GM18519 (cell line): Measurements from ENCODE around the gene JKAMP.
"Not testable (repeated sequence)": the region's sequence is repeated elsewhere in the genome, so short reads cannot be mapped to it uniquely, and the experiment has no call there.

ENCODE experiments used
- ATAC-seq: cut with Tn5 transposase; IDR thresholded peaks from one replicate; pipeline ENCODE4 v1.9.1; 2021; ENCODE audit warnings: mild to moderate bottlenecking, moderate library complexity; ENCODE audit not compliant: unreplicated experiment, low FRiP score

Gene JKAMP, protein sequence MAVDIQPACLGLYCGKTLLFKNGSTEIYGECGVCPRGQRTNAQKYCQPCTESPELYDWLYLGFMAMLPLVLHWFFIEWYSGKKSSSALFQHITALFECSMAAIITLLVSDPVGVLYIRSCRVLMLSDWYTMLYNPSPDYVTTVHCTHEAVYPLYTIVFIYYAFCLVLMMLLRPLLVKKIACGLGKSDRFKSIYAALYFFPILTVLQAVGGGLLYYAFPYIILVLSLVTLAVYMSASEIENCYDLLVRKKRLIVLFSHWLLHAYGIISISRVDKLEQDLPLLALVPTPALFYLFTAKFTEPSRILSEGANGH

DNA sequence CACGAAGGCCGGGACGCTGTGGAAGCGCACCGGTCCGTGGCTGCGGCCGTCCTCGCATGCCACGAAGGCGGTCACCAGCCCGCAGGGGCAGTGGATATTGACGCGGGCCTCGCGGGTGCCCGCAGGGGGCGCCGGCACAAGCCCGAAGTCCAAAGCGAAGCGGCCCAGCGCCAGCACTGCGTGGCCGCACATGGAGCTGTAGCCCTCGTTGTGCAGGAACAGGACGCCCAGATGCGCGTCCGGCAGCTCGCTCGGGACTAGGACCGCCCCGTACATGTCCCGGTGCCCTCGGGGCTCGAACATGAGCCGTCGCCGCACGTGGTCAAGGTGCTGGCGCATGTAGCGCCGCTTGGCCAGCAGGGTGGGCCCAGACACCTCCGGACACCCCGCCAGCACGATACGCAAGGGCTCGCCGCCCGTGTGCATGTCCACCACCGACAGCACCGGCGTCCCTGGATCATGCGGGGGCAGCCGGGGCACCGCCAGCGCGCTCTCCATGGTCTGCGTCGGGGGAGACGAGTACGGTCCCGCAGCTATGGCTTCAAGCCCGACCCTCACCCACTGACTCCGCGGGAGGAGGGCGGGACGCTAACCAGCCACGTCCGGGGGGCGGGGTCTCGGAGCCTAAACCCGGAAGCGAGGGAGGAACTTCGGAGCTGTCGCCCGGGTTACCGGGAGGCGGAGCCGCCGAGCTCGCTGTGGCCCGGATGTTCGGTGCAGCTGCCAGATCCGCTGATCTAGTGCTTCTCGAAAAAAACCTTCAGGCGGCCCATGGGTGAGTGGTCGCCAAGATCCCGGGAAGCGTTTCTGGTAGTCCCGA is at the start of gene JKAMP, which contains the start of gene L3HYPDH:
JKAMP (plus strand) TSS at position 699 of the 820 bp plus-strand sequence; CDS start at position 772, 73 bp downstream.
L3HYPDH (minus strand) TSS at position 590 of the 820 bp plus-strand sequence; CDS start at position 498, 92 bp downstream.
- peak; percentile 73 for ATAC-seq

DNA sequence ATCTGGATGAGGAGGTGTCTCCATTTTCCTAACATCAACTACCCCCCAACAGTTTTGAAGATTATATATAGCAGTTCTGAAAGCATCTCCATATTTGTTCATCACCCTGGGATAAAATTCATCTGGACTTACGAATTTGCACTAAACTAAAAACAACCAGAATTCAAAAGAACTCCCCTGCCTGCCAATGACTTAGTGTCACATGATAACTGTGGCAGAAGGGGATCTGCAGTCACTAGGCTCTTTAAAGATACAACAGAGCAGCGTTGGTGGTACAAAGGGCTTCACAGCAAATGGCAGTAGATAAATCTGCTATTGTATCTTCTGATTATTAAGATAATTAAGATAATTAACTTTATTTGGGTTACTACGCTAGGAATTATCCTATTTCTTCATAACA is 49.2 kb upstream of the JKAMP start:
- ATAC-seq = no peak

DNA sequence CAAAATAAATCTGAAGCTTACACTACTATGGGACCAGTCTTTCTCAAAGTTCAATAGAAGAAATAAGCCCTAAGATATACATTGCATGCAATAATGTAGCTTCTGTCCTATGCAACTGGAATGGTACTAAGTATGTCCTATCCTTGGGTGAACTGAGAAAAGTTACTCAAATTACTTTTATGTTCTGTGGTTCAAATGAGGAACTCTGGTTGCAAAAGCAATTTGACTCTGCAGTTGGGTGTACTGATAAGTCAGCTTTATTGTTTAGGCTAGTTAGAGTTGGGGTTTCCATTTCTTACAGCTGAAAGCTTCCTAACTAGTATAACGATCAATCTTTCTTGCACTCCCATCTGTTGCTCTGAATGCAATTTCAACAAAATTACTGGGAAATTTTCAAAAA is 48.3 kb upstream of the JKAMP start:
- no peak for ATAC-seq

DNA sequence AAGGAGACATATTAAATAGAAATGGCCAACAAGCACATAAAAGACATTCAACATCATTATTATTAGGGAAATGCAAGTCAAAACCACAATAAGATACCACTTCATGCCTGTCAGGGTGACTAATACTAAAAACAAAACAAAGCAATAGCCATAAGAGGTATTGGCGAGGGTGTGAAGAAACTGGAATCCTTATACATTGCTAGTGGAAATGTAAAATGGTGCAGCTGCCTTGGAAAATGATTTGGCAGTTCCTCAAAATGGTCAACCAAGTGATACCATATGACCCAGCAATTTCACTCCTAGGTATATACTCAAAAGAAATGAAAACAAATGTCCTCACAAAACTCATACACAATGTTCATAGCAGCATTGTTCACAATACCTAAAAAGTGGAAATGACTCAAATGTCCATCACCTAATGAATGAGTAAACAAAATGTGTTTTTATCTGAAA is 46.1 kb upstream of the JKAMP start:
- ATAC-seq = no peak

DNA sequence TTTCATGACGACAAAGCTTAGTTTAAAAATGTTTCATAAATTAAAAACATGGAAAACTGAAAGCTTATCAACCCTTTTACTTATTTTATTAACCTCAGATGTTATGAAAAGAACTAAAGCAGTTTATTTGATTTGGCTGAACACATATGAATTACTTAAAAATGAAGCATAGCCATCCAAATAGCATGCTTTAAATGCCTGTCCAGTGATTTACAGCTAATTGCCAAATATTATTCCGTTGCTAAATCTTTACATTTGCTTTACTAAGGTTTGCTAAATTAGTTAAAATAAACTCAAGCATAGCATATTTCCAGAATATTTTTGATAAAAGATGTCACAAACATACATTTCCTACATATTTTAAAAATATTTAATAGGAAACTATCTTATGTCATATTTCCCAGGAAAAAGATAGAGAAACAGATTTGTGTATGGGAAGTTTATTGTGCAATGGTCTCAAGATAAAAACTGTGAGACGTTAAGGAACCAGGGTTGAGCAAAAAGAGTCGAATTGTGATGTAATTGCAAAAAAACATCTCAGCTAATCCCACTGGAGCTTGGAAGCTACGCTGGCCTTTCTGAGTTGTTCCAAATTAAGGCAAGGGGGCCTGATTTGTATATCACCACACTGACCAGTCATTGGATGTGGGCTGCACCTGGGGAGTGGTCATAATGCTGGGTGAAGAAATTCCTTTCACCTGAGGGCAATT is 44.9 kb upstream of the JKAMP start:
- ATAC-seq = no peak

DNA sequence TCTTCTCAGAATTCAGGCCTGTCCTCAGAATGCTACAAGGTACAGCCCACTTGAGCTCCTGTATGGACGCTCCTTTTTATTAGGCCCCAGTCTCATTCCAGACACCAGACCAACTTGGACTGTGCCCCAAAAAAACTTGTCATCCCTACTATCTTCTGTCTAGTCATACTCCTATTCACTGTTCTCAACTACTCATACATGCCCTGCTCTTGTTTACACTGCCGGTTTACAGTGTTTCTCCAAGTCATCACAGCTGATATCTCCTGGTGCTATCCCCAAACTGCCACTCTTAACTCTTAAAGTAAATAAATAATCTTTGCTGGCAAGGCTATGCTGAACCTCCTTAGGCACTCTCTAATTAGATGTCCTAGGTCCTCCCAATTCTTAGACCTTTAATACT is 35.6 kb upstream of the JKAMP start:
- not testable (repeated sequence) for ATAC-seq

DNA sequence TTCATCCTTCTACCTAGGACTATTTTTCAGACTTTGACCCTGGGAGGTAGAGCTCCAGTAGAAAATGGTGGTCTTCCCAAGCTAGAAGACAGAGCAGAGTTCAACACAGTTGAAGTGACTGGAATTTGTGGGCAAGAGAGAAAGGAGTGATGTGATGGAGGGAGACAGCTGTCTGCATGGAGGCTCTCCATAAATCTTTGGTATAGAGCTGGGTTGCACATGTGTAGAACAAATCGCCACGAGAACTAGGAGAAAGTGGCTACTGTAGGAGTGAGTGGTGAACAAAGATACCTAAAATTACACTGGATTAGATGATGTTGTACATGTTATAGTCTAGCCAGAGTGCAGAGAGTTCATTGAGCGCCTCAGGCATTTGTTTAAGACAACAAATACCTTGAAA is 33.6 kb upstream of the JKAMP start:
- ATAC-seq = no peak

DNA sequence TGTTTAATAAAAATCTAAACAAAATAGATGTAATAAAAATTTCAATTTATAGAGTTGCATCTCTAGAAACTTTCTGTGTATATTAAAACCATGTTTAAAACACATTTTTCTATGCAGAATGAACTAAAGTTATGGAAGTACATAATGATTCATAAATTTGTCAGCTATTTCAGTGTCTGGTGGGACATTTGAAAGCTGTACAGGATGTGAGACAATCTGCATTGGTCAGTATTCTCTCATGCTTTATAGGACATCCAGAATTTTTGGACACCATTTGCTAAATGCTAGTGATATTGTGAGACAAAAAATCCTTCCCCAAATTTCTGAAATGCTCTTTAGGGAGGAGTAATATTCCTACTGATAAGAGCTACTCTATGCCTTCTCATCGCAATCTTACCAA is 32.5 kb upstream of the JKAMP start:
- no peak for ATAC-seq

DNA sequence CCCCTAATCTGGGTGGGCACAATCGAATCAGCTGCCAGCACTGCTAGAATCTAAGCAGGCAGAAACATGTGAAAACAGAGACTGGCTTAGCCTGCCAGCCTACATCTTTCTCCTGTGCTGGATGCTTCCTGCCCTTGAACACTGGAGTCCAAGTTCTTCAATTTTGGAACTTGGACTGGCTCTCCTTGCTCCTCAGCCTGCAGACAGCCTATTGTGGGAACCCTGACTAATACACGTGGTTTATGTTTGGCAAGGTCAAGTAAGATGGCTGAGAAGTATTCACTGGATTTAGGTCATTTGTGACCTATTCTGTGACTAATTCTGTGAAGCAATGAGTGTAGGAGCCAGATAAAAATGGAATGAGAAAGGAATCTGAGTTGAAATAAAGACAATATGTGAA is 30.2 kb upstream of the JKAMP start:
- no peak for ATAC-seq

DNA sequence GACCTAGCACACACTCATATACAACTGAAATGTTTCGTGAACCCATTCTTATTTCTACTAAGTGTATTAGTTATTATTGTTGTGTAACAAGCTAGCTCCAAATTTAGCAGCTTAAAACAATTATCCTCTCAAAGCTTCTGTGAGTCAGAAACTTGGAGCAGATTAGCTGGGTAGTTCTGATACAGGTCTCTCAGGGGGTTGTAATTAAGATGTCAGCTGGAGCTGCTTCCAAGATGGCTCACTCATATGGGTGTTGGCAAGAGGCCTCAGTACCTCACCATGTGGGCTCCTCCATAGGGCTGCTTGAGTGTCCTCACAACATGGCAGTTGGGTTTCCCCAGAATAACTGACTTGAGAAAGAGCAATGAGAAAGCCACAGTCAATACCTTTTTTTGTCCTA is 28.9 kb upstream of the JKAMP start:
- ATAC-seq = no peak

DNA sequence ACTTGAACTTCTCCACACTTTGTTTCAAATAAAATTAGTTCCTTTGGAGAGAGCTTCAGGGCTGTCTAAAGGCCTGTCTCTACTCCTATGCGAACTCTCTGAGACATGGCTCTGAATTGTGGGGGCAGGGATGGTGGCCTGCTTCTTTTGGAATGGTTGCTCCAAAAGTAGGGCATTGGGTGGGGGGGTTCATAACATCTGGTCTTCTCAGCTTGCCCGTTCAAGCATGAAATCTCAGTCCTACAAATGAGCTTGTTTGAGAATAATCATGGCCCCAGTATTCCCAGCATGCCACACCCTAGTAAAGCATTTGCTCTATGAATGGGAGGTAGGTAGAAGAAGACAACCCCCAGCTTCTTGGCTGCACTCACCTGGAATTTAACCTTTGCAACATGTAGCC is 25.8 kb upstream of the JKAMP start:
- ATAC-seq = no peak

DNA sequence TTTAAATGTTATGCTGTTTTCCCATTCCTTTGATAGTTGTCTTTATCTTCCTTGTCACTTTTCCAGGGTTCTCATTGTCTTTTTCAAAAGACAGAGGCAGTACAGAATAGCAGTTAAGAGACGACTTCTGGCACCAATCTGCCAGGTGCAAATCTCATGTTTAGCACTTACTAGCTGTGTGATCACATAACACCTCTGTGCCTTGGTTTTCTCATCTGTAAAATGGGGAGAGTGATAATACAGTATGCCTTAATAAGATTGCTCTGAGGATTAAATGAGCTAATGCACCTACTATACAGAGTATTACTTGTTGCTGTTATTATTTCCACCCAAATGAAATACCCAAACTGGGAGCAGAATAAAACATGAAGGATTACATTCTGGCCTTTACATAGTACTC is 23.9 kb upstream of the JKAMP start:
- no peak for ATAC-seq

DNA sequence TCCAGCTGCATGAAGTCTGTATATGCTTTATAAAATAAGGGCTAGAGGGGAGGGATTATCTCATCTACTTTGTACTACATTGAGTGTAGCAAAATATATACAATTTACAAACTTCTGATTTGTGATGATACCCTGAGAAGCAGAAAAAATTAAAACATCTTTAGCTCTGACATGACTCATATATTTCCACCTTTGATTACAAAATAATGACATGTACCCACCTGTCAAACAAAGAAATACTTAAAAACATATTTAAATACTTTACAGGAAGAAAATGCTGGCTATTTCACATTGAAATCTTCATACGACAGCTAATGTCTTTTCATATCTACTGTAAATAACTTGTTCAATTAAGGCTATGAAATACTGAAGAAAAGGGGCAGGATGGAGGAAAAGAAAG is 22.4 kb upstream of the JKAMP start:
- ATAC-seq = no peak

DNA sequence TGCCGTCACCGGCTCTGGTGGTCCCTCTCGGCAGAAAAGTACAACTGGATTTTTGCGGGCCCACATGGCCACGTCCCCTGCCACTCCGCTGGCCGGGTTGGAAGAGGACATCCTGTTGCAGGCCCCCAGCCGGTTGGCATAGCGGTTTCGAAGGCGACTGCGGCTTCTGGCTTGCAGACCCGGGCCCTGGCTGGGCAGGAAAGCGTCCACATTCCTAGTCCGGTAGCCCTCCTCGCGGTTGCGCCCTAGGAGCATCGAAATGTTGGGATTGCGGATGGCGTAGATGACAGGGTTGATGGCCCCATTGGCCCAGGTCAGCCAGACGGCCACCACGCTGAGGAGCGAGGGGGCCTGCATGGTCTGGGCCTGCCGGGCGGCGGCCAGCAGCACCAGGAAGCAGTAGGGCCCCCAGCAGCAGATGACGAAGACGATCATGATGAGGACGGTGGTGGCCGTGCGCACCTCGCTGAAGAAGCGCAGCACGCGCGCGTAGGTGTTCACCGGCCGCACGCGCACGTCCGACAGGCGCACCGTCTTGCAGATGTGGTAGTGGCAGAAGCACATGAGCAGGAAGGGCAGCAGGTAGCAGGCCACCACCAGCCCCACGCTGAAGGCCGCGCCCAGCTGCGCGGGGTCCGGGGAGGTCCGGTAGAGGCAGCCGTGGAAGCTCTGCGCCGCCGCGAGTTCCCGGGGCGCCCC is 20.4 kb upstream of the JKAMP start:
- no peak for ATAC-seq

DNA sequence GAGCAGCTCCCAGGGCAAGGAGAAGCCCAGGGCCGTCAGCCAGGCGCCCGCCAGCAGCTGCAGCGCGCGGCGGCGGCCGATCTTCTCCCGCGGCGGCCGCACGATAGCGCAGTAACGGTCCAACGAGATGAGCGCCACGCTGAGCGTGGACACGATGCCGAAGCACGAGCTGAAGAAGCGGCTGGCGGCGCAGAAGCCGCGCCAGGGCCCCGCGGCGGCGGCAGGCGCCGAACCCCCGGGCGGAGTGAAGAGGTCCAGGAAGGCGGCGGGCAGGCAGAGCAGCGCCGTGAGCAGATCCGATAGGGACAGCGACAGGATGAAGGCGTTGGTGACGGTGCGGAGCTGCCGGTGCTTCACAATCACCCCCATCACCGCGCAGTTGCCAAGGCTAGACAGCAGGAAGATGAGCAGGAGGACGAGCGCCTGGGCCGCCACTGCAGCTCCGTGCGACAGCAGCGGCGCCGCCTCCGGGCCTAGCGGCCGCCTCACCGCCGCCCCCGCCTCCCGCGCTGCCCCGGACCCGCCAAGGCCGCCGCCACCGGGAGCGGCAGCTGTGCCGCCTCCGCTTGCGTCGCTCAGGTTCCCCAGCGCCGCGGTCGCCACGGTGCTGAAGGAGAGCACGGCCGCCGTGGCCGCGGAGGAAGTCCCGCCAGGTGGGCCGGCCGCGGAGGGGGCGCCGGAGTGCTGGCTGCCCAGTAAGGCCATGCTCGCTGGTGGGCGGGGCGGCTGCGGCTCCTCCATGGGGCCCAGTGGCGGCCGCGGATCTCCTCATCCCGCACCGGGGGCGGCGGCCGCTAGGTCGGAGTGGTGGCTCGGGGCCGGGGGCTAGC is 19.6 kb upstream of the JKAMP start:
- ATAC-seq = no peak

DNA sequence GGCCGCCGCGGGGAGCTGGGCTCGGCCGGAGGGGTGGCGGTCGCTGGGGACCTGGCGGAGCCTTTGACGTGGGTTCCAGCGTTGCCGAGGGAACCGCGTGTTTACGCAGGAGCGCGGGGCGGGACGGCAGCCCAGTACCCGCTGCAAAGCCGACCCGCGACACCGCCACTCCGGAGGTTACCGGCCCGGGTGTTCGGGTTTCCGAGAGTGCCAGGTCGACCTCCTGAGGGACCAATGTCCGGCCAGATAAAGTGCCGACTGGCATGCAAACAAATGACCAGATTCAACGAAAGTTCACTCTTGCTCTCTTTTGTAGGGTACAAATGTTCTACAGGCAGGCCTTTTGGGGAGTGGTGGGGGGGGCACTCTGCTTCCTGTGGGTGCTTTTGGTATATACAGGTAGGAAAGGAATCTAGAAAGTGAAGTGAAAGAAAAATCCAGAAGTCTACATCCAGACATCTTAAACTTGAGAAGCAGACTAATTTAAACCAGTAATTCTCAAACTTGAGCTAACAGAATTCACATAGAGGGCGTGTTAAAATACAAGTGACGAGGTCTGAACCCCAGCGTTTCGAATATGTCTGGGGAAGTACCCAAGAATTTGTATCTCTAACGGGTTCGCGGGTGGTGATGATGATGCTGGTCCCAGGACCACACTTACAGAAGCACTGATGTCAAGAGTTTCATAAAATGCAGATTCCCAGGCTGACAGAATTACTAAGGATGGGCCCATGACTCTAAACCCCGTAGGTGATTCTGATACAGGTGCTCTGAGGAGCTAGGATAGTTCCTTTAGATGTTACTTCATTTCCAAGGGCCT is 18.8 kb upstream of the JKAMP start, which contains the start of gene GPR135:
GPR135 (minus strand) TSS at position 65 of the 820 bp plus-strand sequence. CDS start 154 bp downstream, outside the sequence.
- no peak for ATAC-seq

DNA sequence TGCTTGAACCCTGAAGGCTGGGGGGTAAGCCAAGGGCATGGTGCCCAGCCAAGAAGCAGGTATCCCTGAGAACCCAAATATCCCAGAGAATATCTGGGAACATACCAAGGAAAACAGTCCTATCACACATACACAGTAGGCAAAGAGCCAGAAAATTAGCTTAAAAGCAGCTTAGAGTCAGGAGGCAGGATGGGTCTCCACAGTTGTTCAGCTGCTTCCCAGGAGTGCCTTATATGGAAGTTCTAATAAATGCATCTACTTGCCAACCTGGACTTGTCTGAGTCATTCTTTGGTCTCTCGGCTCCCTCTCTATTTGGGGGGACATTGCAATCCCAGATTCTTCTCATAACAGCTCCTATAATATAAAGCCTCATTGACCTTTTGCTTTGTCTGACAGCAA is 10.1 kb upstream of the JKAMP start:
- no peak for ATAC-seq

DNA sequence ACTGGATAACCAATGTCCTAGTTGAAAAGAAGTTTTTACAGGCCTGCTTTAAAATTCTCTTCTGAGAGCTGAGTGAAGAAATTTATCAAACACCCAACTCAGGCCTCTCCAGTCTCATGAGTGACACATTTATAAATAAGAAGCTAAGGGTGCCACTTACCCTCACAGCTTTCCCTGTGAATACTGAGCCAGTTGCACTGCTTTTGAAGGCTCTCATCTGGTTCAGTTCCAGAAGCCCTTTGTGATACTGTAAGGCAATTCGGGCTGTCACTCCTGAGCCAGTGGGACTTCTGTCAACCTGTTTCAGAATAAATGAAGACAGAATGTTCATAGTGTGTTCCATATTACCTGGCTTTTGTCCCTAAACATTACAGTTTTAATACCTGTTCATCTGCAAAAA is 8.6 kb upstream of the JKAMP start:
- ATAC-seq = no peak

DNA sequence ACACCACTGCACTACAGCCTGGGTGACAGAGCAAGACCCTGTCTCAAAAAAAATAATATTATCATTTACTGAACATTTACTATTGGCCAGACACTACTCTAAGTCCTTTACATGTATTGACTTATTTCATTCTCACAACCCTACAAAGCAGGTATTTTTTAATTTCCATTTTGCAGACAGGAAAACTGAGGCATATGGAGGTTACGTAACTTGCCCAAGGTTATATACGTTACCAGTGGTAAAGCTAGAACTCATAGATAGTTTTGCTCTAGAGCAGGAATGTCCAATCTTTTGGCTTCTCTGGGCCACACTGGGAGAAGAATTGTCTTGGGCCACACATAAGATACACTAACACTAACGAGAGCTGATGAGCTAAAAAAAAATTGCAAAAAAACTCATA is 5.8 kb upstream of the JKAMP start:
- ATAC-seq = no peak
